NOMO-1 treated with dmso at 0.1 percent for 144 hours (cell line): Measurements from ENCODE around the gene HAUS3.

Experiments used
- DNase-seq: peaks from one replicate; lab custom pipeline; 2025; ENCODE audit not compliant: unreplicated experiment; lab: John Stamatoyannopoulos, UW

The HAUS3 gene

GRCh38 chr4:2253160-2254084 is 11.5 kb upstream of the HAUS3 start:
- no peak for DNase-seq

DNA sequence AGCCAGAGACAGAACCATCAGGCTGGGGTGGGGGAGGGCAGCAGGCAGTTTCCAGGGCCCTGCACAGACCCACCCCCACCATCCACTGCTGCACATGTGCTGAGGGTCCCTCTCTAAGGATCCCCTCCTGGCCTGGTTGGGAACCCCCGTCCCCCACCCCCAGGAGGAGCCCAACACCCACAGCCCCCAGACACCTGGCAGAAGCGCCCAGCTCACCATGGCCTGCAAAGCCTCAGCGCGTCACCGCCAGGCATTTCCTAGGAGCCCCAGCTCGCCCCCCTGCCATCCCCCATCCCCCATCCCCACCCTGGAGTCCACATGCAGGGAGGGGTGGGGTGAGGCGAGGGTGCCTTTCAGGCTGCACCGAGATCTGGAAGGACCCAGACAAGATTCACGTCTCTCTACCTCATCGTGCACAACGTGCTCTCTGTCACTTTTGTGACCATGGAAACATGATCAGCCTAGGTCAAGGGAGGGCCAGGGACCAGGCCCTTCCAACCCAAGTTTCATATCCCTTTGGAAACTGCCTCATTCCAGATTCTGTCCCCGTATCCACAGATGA is 10.7 kb upstream of the HAUS3 start:
- no peak for DNase-seq

DNA sequence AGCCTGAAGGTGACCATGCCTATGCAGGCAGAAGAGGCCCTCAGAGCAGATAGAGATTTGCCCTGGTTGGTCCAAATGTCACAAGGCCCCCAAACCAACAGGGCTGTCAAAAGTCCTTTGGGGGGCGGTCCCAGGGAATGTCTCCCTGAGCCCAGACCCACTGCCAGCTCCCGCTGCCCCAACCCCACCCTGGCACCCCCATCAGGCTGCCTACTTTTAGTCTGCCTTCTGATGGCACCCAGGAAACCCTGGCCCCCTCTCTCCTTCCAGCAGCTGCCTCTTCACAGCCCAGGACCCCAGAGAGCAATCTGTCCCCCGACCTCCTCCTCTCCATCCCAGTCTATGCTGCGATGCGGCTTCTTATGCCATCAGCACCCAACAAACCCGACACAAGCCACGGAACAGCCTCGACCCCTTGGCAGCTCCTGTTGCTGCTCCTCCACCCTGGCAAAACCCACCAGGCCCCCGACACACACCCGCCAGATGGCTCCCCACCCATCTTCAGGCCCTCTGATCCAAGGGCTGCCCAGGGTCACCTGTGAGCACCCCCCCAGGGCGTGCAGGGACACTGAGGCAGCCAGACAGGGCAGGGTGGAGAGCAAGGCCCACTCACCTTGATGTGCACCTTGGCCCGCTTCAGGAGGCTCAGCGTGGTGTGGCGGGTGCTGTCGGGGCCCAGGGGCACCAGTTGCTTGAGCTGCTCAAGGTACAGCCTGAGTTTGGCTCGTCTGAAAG is 10.0 kb upstream of the HAUS3 start:
- DNase-seq, result no peak

- DNase-seq, result no peak
These were observed 9.3 kb upstream of the HAUS3 start for GRCh38 chr4:2251073-2251794.

DNA sequence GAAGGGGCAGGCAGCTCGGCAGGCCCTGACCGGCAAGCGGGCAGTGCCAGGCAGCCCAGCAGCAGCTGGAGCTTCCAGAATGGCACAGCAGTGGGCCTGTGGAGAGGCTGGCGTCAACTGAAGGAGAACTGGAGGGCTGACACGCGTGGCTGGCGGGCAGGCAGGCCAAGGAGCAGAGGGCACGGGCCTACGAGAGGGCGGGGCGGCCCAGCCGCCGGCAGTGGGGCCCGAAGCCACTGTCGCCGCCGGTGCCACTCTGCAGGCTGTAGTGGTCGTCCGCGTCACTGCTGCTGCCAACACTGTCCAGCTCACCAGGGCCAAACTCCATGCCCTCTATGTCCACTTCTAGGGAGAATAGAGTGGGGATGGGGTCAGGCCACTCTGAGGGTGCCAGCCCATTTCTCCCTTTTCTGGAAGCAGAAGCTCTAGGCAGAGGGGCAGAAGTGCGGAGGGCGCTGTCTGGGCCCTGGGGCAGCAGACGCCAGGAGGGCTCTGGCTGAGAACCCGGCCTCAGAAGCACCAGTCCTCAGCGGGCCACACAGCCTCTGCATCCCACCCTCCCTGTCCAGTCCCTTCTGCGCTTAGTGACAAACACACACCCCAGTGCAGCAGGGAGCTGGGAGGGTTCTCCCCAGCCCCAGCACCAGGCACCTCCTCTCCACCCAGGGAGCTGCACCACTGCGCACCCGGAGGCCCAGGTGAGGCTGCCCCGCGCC is 8.6 kb upstream of the HAUS3 start:
- DNase-seq, result no peak

GRCh38 chr4:2249526-2250356 is 7.8 kb upstream of the HAUS3 start:
- DNase-seq, result no peak

- DNase-seq, result no peak
These were observed 6.9 kb upstream of the HAUS3 start for GRCh38 chr4:2248821-2249261.

- no peak for DNase-seq
These were observed 6.3 kb upstream of the HAUS3 start for GRCh38 chr4:2248044-2248780.

DNA sequence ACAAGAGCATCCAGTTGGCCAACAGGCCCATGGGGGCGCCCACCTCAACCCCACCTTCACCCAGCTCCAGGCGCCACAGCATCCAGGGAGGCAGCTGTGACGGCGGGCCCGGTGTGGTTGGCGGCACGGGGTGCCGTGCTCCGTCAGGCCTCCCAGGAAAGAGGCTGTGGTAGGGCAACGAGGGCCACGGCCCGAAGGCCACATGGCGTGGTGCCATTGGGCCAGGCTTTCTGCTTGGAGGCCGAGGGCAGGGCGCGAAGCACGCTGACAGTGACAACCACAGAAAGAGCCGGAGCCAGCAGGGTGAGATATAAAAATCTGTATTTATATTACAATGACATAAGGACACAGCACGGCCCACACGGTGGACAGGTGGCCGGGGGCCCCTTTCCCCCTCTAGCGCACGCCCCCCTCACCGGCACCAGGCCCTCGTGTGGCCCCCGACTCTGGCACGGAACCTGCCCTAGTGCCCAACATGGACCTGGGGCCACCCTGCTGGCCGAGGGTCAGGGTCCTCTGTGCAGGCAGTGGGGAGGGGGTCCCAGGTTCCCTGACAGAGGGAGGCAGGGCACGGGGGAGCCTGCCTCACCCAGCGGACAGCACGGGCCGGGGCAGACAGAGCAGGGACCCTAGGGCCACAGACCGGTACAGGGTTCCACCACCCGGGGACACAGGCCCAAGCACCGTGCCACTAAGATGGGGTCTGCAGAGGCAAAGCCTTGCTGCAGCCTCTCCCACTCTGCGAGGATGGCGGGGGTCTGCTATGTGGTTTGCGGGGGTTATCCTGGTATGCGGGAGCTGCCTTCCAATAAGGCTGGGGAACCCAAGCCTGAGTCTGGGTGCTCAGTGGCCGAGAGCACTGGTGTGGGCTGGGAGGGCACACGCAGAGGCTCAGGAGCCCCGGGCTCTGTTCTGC is 5.5 kb upstream of the HAUS3 start:
- no peak for DNase-seq

DNA sequence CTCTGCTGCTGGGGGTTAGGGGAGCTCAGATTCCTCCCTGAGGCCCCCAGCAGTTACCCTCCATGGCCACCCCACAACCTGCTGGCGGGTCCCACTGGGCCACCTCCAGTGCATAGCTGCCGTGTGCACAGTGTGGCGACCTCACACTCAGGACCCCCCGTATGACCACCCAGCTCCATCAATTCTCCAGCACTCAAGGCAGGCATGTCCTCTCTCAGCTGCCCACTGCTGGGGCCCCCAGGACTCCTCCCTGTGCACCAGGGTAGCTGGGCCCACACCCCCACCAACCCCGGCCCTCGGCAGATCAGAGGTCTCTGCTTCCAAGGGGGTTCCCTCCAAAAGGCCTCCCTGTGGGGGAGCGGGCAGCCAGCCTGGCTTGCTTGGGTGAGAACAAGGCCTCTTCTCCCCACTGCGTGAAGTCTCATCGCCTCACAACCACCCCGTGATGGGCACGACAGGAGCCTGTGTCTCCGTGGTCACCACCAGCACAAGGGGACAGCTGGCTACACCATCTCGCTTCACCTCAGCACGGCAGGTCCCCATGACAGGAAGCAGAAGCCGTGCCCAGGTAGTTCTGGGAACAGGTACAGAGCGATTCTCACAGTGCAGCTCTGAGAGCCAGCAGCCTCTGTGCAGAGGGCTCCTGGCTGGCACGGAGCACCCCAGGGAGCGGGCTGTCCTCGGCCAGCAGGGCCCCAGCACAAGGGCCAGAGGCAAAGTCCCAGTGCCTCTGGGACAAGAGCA is 4.6 kb upstream of the HAUS3 start:
- DNase-seq, result no peak

GRCh38 chr4:2245787-2246275 is 3.9 kb upstream of the HAUS3 start:
- no peak for DNase-seq

GRCh38 chr4:2245057-2245786 is 3.3 kb upstream of the HAUS3 start:
- DNase-seq, result no peak

DNA sequence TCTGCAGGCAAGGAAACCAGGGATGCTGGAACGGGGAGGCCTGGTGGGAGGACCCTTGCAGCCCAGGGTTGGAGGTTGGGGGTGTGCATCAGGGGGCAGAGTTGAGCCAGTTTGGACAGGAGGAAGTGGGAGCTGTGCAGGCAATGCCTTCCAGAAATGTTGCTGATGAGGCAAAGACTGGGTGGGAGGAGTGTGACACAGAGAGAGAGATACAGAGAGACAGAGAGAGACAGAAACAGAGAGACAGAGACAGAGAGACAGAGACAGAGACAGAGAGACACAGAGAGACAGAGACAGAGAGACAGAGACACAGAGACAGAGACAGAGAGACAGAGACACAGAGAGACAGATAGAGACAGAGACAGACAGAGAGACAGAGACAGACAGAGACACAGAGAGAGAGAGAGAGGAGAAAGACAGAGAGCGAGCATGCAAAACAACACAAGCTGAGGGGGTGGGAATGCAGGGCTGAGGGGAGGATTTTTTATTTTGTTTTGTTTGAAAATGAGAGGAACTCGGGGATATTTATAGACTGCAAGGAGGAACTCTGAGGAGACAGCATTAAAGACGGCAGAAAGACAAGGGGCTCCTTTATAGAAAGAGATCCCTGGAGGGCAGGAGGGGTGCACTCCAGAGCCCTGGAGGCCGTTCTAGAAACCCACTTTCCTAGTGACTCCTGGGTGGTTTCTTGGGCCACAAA is 1.9 kb upstream of the HAUS3 start:
- peak; percentile 78 for DNase-seq

- no peak for DNase-seq
These were observed 918 bp downstream of the HAUS3 start for GRCh38 chr4:2241003-2241402.

DNA sequence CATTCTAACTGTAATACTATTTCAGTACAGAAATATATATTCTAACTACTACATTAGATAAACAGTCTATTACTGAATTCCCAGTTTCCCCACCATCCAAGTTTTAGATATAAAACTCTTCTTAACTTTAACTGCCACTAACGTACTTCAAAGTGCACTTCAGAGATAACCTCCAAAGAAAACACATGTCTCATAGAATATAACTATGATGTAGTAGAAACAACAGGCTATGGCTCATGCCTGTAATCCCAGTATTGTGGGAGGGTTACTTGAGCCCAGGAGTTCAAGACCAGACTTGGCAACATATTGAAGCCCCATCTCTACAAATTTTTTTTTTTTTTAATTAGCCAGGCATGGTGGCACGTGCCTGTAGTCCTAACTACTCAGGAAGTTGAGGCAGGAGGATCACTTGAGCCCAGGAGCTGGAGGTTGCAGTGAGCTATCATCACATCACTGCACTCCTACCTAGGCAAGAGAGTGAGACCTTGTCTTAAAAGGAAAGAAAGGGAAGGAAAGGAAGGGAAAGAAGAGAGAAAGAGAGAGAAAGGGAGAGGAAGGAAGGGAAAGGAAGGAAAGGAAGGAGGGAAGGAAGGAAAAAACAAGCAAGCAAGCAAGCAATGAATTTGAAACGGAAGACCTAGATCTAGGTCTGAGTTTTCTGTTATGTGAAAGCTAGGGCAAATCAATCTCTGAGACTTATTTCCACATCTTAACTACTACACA is 4.8 kb downstream of the HAUS3 start:
- no peak for DNase-seq
